H1 (cell line): ENCODE measurements around the gene ACHE. TPM values are rescaled to one million over a fixed set of nuclear protein-coding genes. Genes with fewer than 3 reads are reported as not detected.

Experiments used
- CTCF ChIA-PET: fragments of 300-600 bp; sonication (Branson Sonifier 250); formaldehyde crosslinking; loops from one replicate; lab custom pipeline; 2021; ENCODE audit not compliant: partially characterized antibody; lab: Charles Lee
- POLR2A ChIA-PET: fragments of 300-600 bp; sonication (Branson Sonifier 250); formaldehyde crosslinking; loops from one replicate; lab custom pipeline; 2021; ENCODE audit warnings: inconsistent platforms; ENCODE audit not compliant: partially characterized antibody; lab: Charles Lee
- DNase-seq, 2 experiments: peaks; one replicate each; pipeline versions ENCODE4 v3.0.0 to v3.0.0-alpha.2; 2010 to 2022; ENCODE audit warnings: low spot score in 2 of 2, low read depth in 1 of 2, mixed read lengths in 1 of 2
- FAIRE-seq: peaks from 2 replicates; lab custom pipeline; 2011; peaks lifted over from hg19 to GRCh38; lab: Jason Lieb, UNC
- H2AFZ ChIP-seq: 2 replicates; pipeline ENCODE4 v1.8.1; 2012; ENCODE audit warnings: low read length, inconsistent platforms
- H2AK5ac ChIP-seq: 2 replicates; pipeline ENCODE4 v1.6.1; 2013; ENCODE audit warnings: low read depth, low read length
- H2BK120ac ChIP-seq: replicated peaks from 2 replicates; pipeline ENCODE3; 2013; ENCODE audit warnings: low read depth, low read length, inconsistent platforms
- H2BK12ac ChIP-seq: 2 replicates; pipeline ENCODE4 v1.6.1; 2013; ENCODE audit warnings: low read depth, low read length
- H2BK15ac ChIP-seq: 2 replicates; pipeline ENCODE4 v1.6.1; 2013; ENCODE audit warnings: low read length
- H2BK20ac ChIP-seq: 2 replicates; pipeline ENCODE4 v1.6.1; 2013; ENCODE audit warnings: low read length
- H2BK5ac ChIP-seq: 2 replicates; pipeline ENCODE4 v1.6.1; 2013; ENCODE audit warnings: low read depth, low read length
- H3K14ac ChIP-seq: 2 replicates; pipeline ENCODE4 v1.6.1; 2013; ENCODE audit warnings: inconsistent platforms; ENCODE audit not compliant: insufficient read length
- H3K18ac ChIP-seq: 2 replicates; pipeline ENCODE4 v1.6.1; 2013; ENCODE audit warnings: low read length; ENCODE audit errors: extremely low read depth
- H3K23ac ChIP-seq: 2 replicates; pipeline ENCODE4 v1.6.1; 2013; ENCODE audit warnings: inconsistent platforms; ENCODE audit not compliant: insufficient read length
- H3K23me2 ChIP-seq: 2 replicates; pipeline ENCODE4 v1.6.1; 2013; ENCODE audit warnings: low read depth, low read length
- H3K27ac ChIP-seq: 2 replicates; pipeline ENCODE4 v1.6.1; 2011; ENCODE audit warnings: low read depth, low read length, inconsistent platforms
- H3K27me3 ChIP-seq, 4 experiments: replicated peaks in 1 of 4; 1 replicate in 1 of 4; 2 replicates in 3 of 4; pipeline versions ENCODE4 v1.6.1 to v1.8.1; 2011 to 2013; ENCODE audit warnings: low read length in 3 of 4, mild to moderate bottlenecking in 3 of 4, inconsistent platforms in 2 of 4, mixed read lengths in 2 of 4, moderate library complexity in 1 of 4; ENCODE audit not compliant: control insufficient read depth in 3 of 4, insufficient read depth in 3 of 4; ENCODE audit errors: extremely low read depth in 1 of 4
- H3K36me3 ChIP-seq, 4 experiments: 2 replicates each; pipeline versions ENCODE4 v1.6.1 to v1.8.1; 2011 to 2013; ENCODE audit warnings: mild to moderate bottlenecking in 4 of 4, low read length in 3 of 4, moderate library complexity in 2 of 4, control low read depth in 1 of 4, inconsistent platforms in 1 of 4; ENCODE audit not compliant: insufficient read depth in 4 of 4, control insufficient read depth in 2 of 4
- H3K4ac ChIP-seq: replicated peaks from 2 replicates; pipeline ENCODE3; 2013; ENCODE audit warnings: low read length, low read depth, mixed read lengths, inconsistent platforms; ENCODE audit not compliant: insufficient read length
- H3K4me1 ChIP-seq, 4 experiments: replicated peaks in 1 of 4; 1 replicate in 1 of 4; 2 replicates in 3 of 4; pipeline versions ENCODE4 v1.6.1 to v1.8.1; 2011 to 2013; ENCODE audit warnings: low read length in 3 of 4, inconsistent platforms in 2 of 4, mixed read lengths in 1 of 4; ENCODE audit not compliant: insufficient read depth in 4 of 4, control insufficient read depth in 3 of 4
- H3K4me2 ChIP-seq, 2 experiments: 2 replicates each; pipeline versions ENCODE4 v1.6.1 to v1.8.1; 2011 to 2013; ENCODE audit warnings: low read depth in 2 of 2, low read length in 2 of 2, control low read depth in 1 of 2, inconsistent platforms in 1 of 2, mild to moderate bottlenecking in 1 of 2; ENCODE audit not compliant: insufficient read depth in 1 of 2
- H3K4me3 ChIP-seq, 4 experiments: fragments of 200-600, 300-600 bp in 1 of 4; sonication (generic), shearing (Covaris generic), sonication (Bioruptor Twin) in 1 of 4; 2 replicates each; pipeline versions ENCODE4 v1.5.1 to v1.8.1; 2011 to 2016; ENCODE audit warnings: low read length in 4 of 4, low read depth in 3 of 4, control low read depth in 2 of 4, inconsistent platforms in 2 of 4, mild to moderate bottlenecking in 2 of 4, mixed read lengths in 1 of 4, moderate library complexity in 1 of 4; ENCODE audit not compliant: insufficient read depth in 2 of 4; ENCODE audit errors: extremely low read depth in 1 of 4
- H3K56ac ChIP-seq: replicated peaks from 2 replicates; pipeline ENCODE3; 2013; ENCODE audit warnings: low read depth, mild to moderate bottlenecking, mixed read lengths, low read length, inconsistent platforms; ENCODE audit not compliant: insufficient read length
- H3K79me1 ChIP-seq: 2 replicates; pipeline ENCODE4 v1.6.1; 2013; ENCODE audit warnings: low read depth, low read length, control low read depth
- H3K79me2 ChIP-seq, 2 experiments: 2 replicates each; pipeline versions ENCODE4 v1.6.1 to v1.8.1; 2012 to 2013; ENCODE audit warnings: low read length in 2 of 2, mild to moderate bottlenecking in 2 of 2, inconsistent platforms in 1 of 2; ENCODE audit not compliant: insufficient read depth in 2 of 2, control insufficient read depth in 1 of 2
- H3K9ac ChIP-seq, 4 experiments: replicated peaks in 1 of 4; 1 replicate in 1 of 4; 2 replicates in 3 of 4; pipeline versions ENCODE4 v1.6.1 to v1.8.1; 2011 to 2013; ENCODE audit warnings: low read depth in 3 of 4, low read length in 3 of 4, control low read depth in 2 of 4, mild to moderate bottlenecking in 2 of 4, moderate library complexity in 2 of 4, inconsistent platforms in 1 of 4; ENCODE audit errors: extremely low read depth in 1 of 4
- H3K9me3 ChIP-seq, 2 experiments: 2 replicates each; pipeline versions ENCODE4 v1.6.1 to v1.8.1; 2012 to 2013; ENCODE audit warnings: mild to moderate bottlenecking in 2 of 2, moderate library complexity in 2 of 2, control low read depth in 1 of 2, inconsistent platforms in 1 of 2, low read depth in 1 of 2, low read length in 1 of 2, mixed read lengths in 1 of 2; ENCODE audit not compliant: insufficient read depth in 2 of 2
- H4K20me1 ChIP-seq, 2 experiments: replicated peaks in 1 of 2; 2 replicates each; pipeline versions ENCODE3 to v1.8.1; 2011 to 2013; ENCODE audit warnings: inconsistent platforms in 2 of 2, low read length in 2 of 2, mild to moderate bottlenecking in 1 of 2; ENCODE audit not compliant: insufficient read depth in 2 of 2, control insufficient read depth in 1 of 2
- H4K5ac ChIP-seq: 2 replicates; pipeline ENCODE4 v1.6.1; 2013; ENCODE audit warnings: low read length, low read depth, mixed read lengths, inconsistent platforms; ENCODE audit not compliant: insufficient read length
- H4K8ac ChIP-seq: 2 replicates; pipeline ENCODE4 v1.8.0; 2013; ENCODE audit warnings: mild to moderate bottlenecking, moderate library complexity, low read length, inconsistent platforms; ENCODE audit not compliant: insufficient read depth; ENCODE audit errors: extremely low read depth
- H4K91ac ChIP-seq: replicated peaks from 2 replicates; pipeline ENCODE3; 2013; ENCODE audit warnings: low read length, mixed read lengths, inconsistent platforms; ENCODE audit not compliant: insufficient read length
- BACH1 ChIP-seq: IDR thresholded peaks from 2 replicates; pipeline ENCODE4 v1.6.1; 2012; ENCODE audit warnings: low read length, improper control_type of control experiment
- CTBP2 ChIP-seq: IDR thresholded peaks from 2 replicates; pipeline ENCODE4 v1.7.0; 2011; ENCODE audit warnings: borderline replicate concordance, mild to moderate bottlenecking, moderate library complexity, mixed read lengths, low read length; ENCODE audit not compliant: insufficient read depth, insufficient read length
- EGR1 ChIP-seq: IDR thresholded peaks from 2 replicates; pipeline ENCODE4 v1.6.1; 2011; ENCODE audit warnings: low read depth, low read length, borderline replicate concordance
- HDAC2 ChIP-seq, 2 experiments: fragments of 300-600 bp in 1 of 2; sonication (generic) in 1 of 2; IDR thresholded peaks; 2 replicates each; pipeline ENCODE4 v1.6.1; 2011 to 2012; ENCODE audit warnings: low read depth in 2 of 2, low read length in 2 of 2, mild to moderate bottlenecking in 2 of 2, moderate library complexity in 2 of 2, borderline replicate concordance in 1 of 2, inconsistent platforms in 1 of 2
- WGBS, 2 experiments: shearing (Covaris generic) in 1 of 2; methylation state at CpG; one replicate each; pipeline versions ENCODE4 v1.1.6 to v1.1.7; 2013 to 2015; ENCODE audit warnings: low lambda C conversion rate in 2 of 2, mixed read lengths in 2 of 2, inconsistent platforms in 1 of 2, low coverage in 1 of 2, missing lambda C conversion rate in 1 of 2; ENCODE audit not compliant: insufficient replicate concordance in 2 of 2, insufficient coverage in 1 of 2, insufficient read length in 1 of 2; ENCODE audit errors: extremely low coverage in 1 of 2, missing lambda C conversion rate in 1 of 2; 5-methylcytosine and 5-hydroxymethylcytosine counted together
- polyA plus RNA-seq, 7 experiments: library from polyadenylated mRNA; depleted of rRNA in 3 of 7; stranded (reverse) in 5 of 7; unstranded in 2 of 7; fragments of >200 nt in 5 of 7; fragments of 200-250 nt in 2 of 7; gene quantifications; 1 replicate in 5 of 7; 2 replicates in 1 of 7; 4 replicates in 1 of 7; pipeline versions ENCODE4 v1.2.1 to v1.2.3, GENCODE V29; 2011 to 2013; ENCODE audit warnings: missing spikeins in 2 of 7, mixed read lengths in 2 of 7
- total RNA-seq: library from RNA; stranded (reverse); fragmentation: NEBNext Ultra II Directional; extraction: Animal tissue kit (Norgen Biotek cat#: 25700); gene quantifications from 2 replicates; pipeline ENCODE4 v1.2.1, GENCODE V29; 2021

Gene ACHE
- total and polyA plus RNA-seq, 2 of the 8 experiments (the other 6 are each of a cell fraction or from before 2014, with no cell fraction given): 1.4 to 4.3 TPM

DNA sequence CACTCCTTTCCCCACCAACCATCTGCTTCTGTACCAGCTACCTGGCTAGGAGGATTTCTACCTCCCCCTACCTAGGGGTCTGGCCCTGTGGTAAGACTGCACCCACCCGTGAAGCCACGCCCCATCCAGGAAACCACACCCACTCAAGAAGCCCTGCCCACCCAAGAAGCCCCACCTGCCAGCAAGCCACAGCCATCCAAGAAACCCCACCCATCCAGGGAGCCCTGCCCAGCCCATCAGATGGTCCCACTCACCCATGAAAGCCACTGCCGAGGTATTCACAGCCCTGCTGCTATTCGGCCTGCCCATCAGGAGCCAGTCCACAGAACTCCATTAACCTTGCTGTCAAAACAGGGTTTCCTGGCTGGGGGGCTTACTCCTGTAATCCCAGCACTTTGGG, 38.0 kb upstream of the ACHE start:
- Histone ChIP-seq H3K79me2 (no peaks in the 10 kb centered on the region), H3K4me3 (no peak overlapping the region), H3K9ac (no peak overlapping the region), H4K91ac (no peak overlapping the region), H3K4ac (no peak overlapping the region), H3K9me3 (peaks cover 6 to 15% of the 10 kb centered on the region in 2 experiments), H3K18ac (no peak overlapping the region; the same call in 1 of the 2 replicates), H2BK12ac (no peak overlapping the region), H3K4me1 (peaks cover 6 to 9% (median 8%) of the 10 kb centered on the region in 4 experiments), H3K56ac (no peak overlapping the region), H4K8ac (no peak overlapping the region), H3K27ac (no peak overlapping the region), H4K20me1 (no peaks in the 10 kb centered on the region), H3K79me1 (no peaks in the 10 kb centered on the region), H3K4me2 (no peak overlapping the region), H2BK20ac (no peak overlapping the region), H3K23me2 (no peaks in the 10 kb centered on the region), H3K36me3 (no peaks in the 10 kb centered on the region), H3K27me3 (no peaks in the 10 kb centered on the region), H2AFZ (no peak overlapping the region), H2AK5ac (no peak overlapping the region), H3K23ac (no peak overlapping the region), H2BK15ac (no peak overlapping the region), H3K14ac (no peak overlapping the region), H2BK5ac (no peak overlapping the region), H4K5ac (no peak overlapping the region), H2BK120ac (no peak overlapping the region)
- ChIA-PET POLR2A (interaction anchor here (0.9 kb wide), 1 partner anchor 267 kb away, joined by 3 read pairs; no protein-coding TSS in a partner anchor), CTCF (no interaction called here)
- TF ChIP-seq EGR1: no peak
- TF ChIP-seq HDAC2 (IDR thresholded peaks at IDR 0.05; ENCODE audit: borderline replicate concordance in 1 of 2, low read depth in 2 of 2, low read length in 2 of 2): no peak
- TF ChIP-seq CTBP2: no peak
- TF ChIP-seq BACH1: no peak
- 78% methylated on average over 4 of the region's 4 CpGs; no CpG with 5 or more reads in 1 of the 2 experiments for WGBS, 2 experiments
- FAIRE-seq: no peak
- peak in 1 of 2 experiments; percentile 62 for DNase-seq
